Heart left ventricle (tissue), 13 donors: Measurements from ENCODE around the gene HOXC5.

ENCODE experiments used
- CTCF ChIP-seq, 12 donors: fragments of 200-600 bp; sonication (generic) in 4 of 12; IDR thresholded peaks; one replicate each; pipeline versions ENCODE4 v1.5.0 to v1.8.0; 2018 to 2022; ENCODE audit warnings: antibody characterized with exemption in 12 of 12, mild to moderate bottlenecking in 5 of 12
- POLR2A ChIP-seq, 2 donors: fragments of 450-650 bp; IDR thresholded peaks; one replicate each; pipeline ENCODE4 v1.6.1; 2017; ENCODE audit warnings: antibody characterized with exemption in 2 of 2, mild to moderate bottlenecking in 2 of 2, moderate library complexity in 2 of 2
- donor health status: ischemic (EF 13 %, LVEDD 7.1; RV severe dilation, severe dysfunction).
- donor health status: DM: no; HTN: yes; CAD: no.
- donor health status: DM: no; HTN: no; CAD: no.
- donor health status: ischemic (EF 25% LVEDD 6.9; RV normal size, moderate dysfunction).
- donor health status: ischemic (EF 25% LVEDD 5.7; RV mildly dilated, moderate dysfunction).
- donor health status: ischemic (EF 35%, LVEDD 5.7; RV mildly dilated, moderate dysfunction).
- donor health status: nonischemic (EF 11% LVEDD 7.7; RV severe dilation, severe dysfunction).
- donor health status: DM: yes; HTN: yes; CAD: no.
- donor health status: PGD.
- donor health status: ischemic (EF 29% LVEDD 5.4; RV normal size, mild dysfunction).
- donor health status: nonischemic (EF 23%, LVEDD 6.1; RV moderate dilation, normal function).

GRCh38 chr12:54016051-54016450, 16.8 kb upstream of the HOXC5 start:
- TF ChIP-seq POLR2A (IDR thresholded peaks at IDR 0.05) (no peak), CTCF (IDR thresholded peaks at IDR 0.05) (no peak)
